ENCODE measurements around the gene MRPL18. TPM values are rescaled to one million over a fixed set of nuclear protein-coding genes. Genes with fewer than 3 reads are reported as not detected.

Gene MRPL18
- total RNA-seq, 1 donor from 2014 or later, result 45.4 TPM

- Mint-ChIP-seq H3K27me3 (ENCODE audit: unreplicated experiment) (no peaks in the 10 kb centered on the region), H3K9me3 (ENCODE audit: unreplicated experiment) (peaks cover 7% of the 10 kb centered on the region), H3K4me3 (ENCODE audit: unreplicated experiment) (no peak overlapping the region), H3K27ac (ENCODE audit: unreplicated experiment) (no peak overlapping the region), H3K4me1 (ENCODE audit: low read depth, unreplicated experiment) (peaks cover 2% of the 10 kb centered on the region), H3K36me3 (ENCODE audit: unreplicated experiment) (no peaks in the 10 kb centered on the region)
- DNase-seq, result no peak
- TF ChIP-seq CTCF (IDR thresholded peaks at IDR 0.05; ENCODE audit: partially characterized antibody, unreplicated experiment), result no peak
Observed at GRCh38 chr6:159832946-159833345, 42.7 kb downstream of the MRPL18 start.

GRCh38 chr6:159833556-159833955, 43.3 kb downstream of the MRPL18 start:
- H3K4me1 Mint-ChIP-seq (ENCODE audit: low read depth, unreplicated experiment), result peaks cover 2% of the 10 kb centered on the region
- no peak for TF ChIP-seq CTCF (IDR thresholded peaks at IDR 0.05; ENCODE audit: partially characterized antibody, unreplicated experiment)
- H3K36me3 Mint-ChIP-seq (ENCODE audit: unreplicated experiment), result no peaks in the 10 kb centered on the region
- no peak overlapping the region for H3K4me3 Mint-ChIP-seq (ENCODE audit: unreplicated experiment)
- no peak overlapping the region for H3K27ac Mint-ChIP-seq (ENCODE audit: unreplicated experiment)
- H3K9me3 Mint-ChIP-seq (ENCODE audit: unreplicated experiment), result peaks cover 7% of the 10 kb centered on the region
- H3K27me3 Mint-ChIP-seq (ENCODE audit: unreplicated experiment), result no peaks in the 10 kb centered on the region
- DNase-seq, result no peak

GRCh38 chr6:159833997-159834603, 43.8 kb downstream of the MRPL18 start:
- Mint-ChIP-seq H3K27ac (ENCODE audit: unreplicated experiment) (no peak overlapping the region), H3K27me3 (ENCODE audit: unreplicated experiment) (no peaks in the 10 kb centered on the region), H3K9me3 (ENCODE audit: unreplicated experiment) (peaks cover 7% of the 10 kb centered on the region)

GRCh38 chr6:159836718-159837490, 46.6 kb downstream of the MRPL18 start:
- no peaks in the 10 kb centered on the region for H3K4me1 Mint-ChIP-seq (ENCODE audit: low read depth, unreplicated experiment)
- no peak overlapping the region for H3K4me3 Mint-ChIP-seq (ENCODE audit: unreplicated experiment)
- H3K27me3 Mint-ChIP-seq (ENCODE audit: unreplicated experiment), result no peaks in the 10 kb centered on the region
- no peak overlapping the region for H3K27ac Mint-ChIP-seq (ENCODE audit: unreplicated experiment)
- no peaks in the 10 kb centered on the region for H3K9me3 Mint-ChIP-seq (ENCODE audit: unreplicated experiment)
- no peak for DNase-seq
- TF ChIP-seq CTCF (IDR thresholded peaks at IDR 0.05; ENCODE audit: partially characterized antibody, unreplicated experiment), result no peak
- H3K36me3 Mint-ChIP-seq (ENCODE audit: unreplicated experiment), result no peaks in the 10 kb centered on the region

More at GRCh38 chr6:159833997-159834603, 43.8 kb downstream of the MRPL18 start:
- H3K4me1 Mint-ChIP-seq (ENCODE audit: low read depth, unreplicated experiment), result peaks cover 2% of the 10 kb centered on the region
- no peak for TF ChIP-seq CTCF (IDR thresholded peaks at IDR 0.05; ENCODE audit: partially characterized antibody, unreplicated experiment)
- H3K4me3 Mint-ChIP-seq (ENCODE audit: unreplicated experiment), result no peak overlapping the region
- no peaks in the 10 kb centered on the region for H3K36me3 Mint-ChIP-seq (ENCODE audit: unreplicated experiment)
- DNase-seq, result no peak

GRCh38 chr6:159837511-159837910, 47.2 kb downstream of the MRPL18 start:
- Mint-ChIP-seq H3K4me3 (ENCODE audit: unreplicated experiment) (no peak overlapping the region), H3K36me3 (ENCODE audit: unreplicated experiment) (no peaks in the 10 kb centered on the region), H3K9me3 (ENCODE audit: unreplicated experiment) (no peaks in the 10 kb centered on the region), H3K4me1 (ENCODE audit: low read depth, unreplicated experiment) (no peaks in the 10 kb centered on the region), H3K27ac (ENCODE audit: unreplicated experiment) (no peak overlapping the region), H3K27me3 (ENCODE audit: unreplicated experiment) (no peaks in the 10 kb centered on the region)
- no peak for DNase-seq
- TF ChIP-seq CTCF (IDR thresholded peaks at IDR 0.05; ENCODE audit: partially characterized antibody, unreplicated experiment), result no peak
